ENCODE data around the gene STMP1.

Gene STMP1

GRCh38 chr7:135715055-135715522, 52.8 kb downstream of the STMP1 start:
- H3K9me3 ChIP-seq (ENCODE audit: insufficient read depth, low read length, severe bottlenecking), result no peaks in the 10 kb centered on the region
- no peak overlapping the region for H2AFZ ChIP-seq (ENCODE audit: low read depth, low read length)
- H3K36me3 ChIP-seq (ENCODE audit: insufficient read depth, low read length), result no peaks in the 10 kb centered on the region
- H3K9ac ChIP-seq (ENCODE audit: low read depth, low read length), result no peak overlapping the region
- H3K4me2 ChIP-seq (ENCODE audit: insufficient read depth, low read length), result no peak overlapping the region
- no peaks in the 10 kb centered on the region for H3K27me3 ChIP-seq (ENCODE audit: insufficient read depth, low read length, poor library complexity)
- H3K27ac ChIP-seq (ENCODE audit: low read length), result no peak overlapping the region
- no peaks in the 10 kb centered on the region for H3K79me2 ChIP-seq (ENCODE audit: insufficient read depth, low read length)
- no peaks in the 10 kb centered on the region for H3K4me1 ChIP-seq (ENCODE audit: insufficient read depth, low read length)
- TF ChIP-seq CTCF (IDR thresholded peaks at IDR 0.05; ENCODE audit: borderline replicate concordance, extremely low read depth, low read length, poor library complexity, severe bottlenecking) (no peak), EZH2 (IDR thresholded peaks at IDR 0.05; ENCODE audit: borderline replicate concordance, low read depth, low read length, severe bottlenecking) (no peak)
- H3K4me3 ChIP-seq (ENCODE audit: low read depth in 1 of 2, low read length in 2 of 2), result no peak overlapping the region
- H4K20me1 ChIP-seq (ENCODE audit: insufficient read depth, low read length), result no peaks in the 10 kb centered on the region
- DNase-seq, result no peak
- ATAC-seq (ENCODE audit: insufficient read depth, low read depth), result no peak

- no peak overlapping the region for H2AFZ ChIP-seq (ENCODE audit: low read depth, low read length)
These were observed 53.4 kb downstream of the STMP1 start for GRCh38 chr7:135715673-135716072.

GRCh38 chr7:135716677-135717238, 54.4 kb downstream of the STMP1 start:
- Histone ChIP-seq H3K9me3 (ENCODE audit: insufficient read depth, low read length, severe bottlenecking) (no peaks in the 10 kb centered on the region), H3K9ac (ENCODE audit: low read depth, low read length) (no peak overlapping the region), H3K27ac (ENCODE audit: low read length) (no peak overlapping the region), H3K4me1 (ENCODE audit: insufficient read depth, low read length) (no peaks in the 10 kb centered on the region), H3K4me3 (ENCODE audit: low read depth in 1 of 2, low read length in 2 of 2) (no peak overlapping the region), H3K36me3 (ENCODE audit: insufficient read depth, low read length) (no peaks in the 10 kb centered on the region), H3K4me2 (ENCODE audit: insufficient read depth, low read length) (no peak overlapping the region), H3K27me3 (ENCODE audit: insufficient read depth, low read length, poor library complexity) (no peaks in the 10 kb centered on the region), H3K79me2 (ENCODE audit: insufficient read depth, low read length) (no peaks in the 10 kb centered on the region), H4K20me1 (ENCODE audit: insufficient read depth, low read length) (no peaks in the 10 kb centered on the region), H2AFZ (ENCODE audit: low read depth, low read length) (no peak overlapping the region)
- ATAC-seq (ENCODE audit: insufficient read depth, low read depth), result no peak
- no peak for DNase-seq
- TF ChIP-seq CTCF (IDR thresholded peaks at IDR 0.05; ENCODE audit: borderline replicate concordance, extremely low read depth, low read length, poor library complexity, severe bottlenecking) (no peak), EZH2 (IDR thresholded peaks at IDR 0.05; ENCODE audit: borderline replicate concordance, low read depth, low read length, severe bottlenecking) (no peak)

More at GRCh38 chr7:135715673-135716072, 53.4 kb downstream of the STMP1 start:
- TF ChIP-seq EZH2 (IDR thresholded peaks at IDR 0.05; ENCODE audit: borderline replicate concordance, low read depth, low read length, severe bottlenecking) (no peak), CTCF (IDR thresholded peaks at IDR 0.05; ENCODE audit: borderline replicate concordance, extremely low read depth, low read length, poor library complexity, severe bottlenecking) (no peak)
- no peaks in the 10 kb centered on the region for H3K4me1 ChIP-seq (ENCODE audit: insufficient read depth, low read length)
- no peak for ATAC-seq (ENCODE audit: insufficient read depth, low read depth)
- H3K27me3 ChIP-seq (ENCODE audit: insufficient read depth, low read length, poor library complexity), result no peaks in the 10 kb centered on the region
- no peak overlapping the region for H3K4me3 ChIP-seq (ENCODE audit: low read depth in 1 of 2, low read length in 2 of 2)
- H3K4me2 ChIP-seq (ENCODE audit: insufficient read depth, low read length), result no peak overlapping the region
- H3K27ac ChIP-seq (ENCODE audit: low read length), result no peak overlapping the region
- H3K79me2 ChIP-seq (ENCODE audit: insufficient read depth, low read length), result no peaks in the 10 kb centered on the region
- no peaks in the 10 kb centered on the region for H3K9me3 ChIP-seq (ENCODE audit: insufficient read depth, low read length, severe bottlenecking)
- H3K36me3 ChIP-seq (ENCODE audit: insufficient read depth, low read length), result no peaks in the 10 kb centered on the region
- no peaks in the 10 kb centered on the region for H4K20me1 ChIP-seq (ENCODE audit: insufficient read depth, low read length)
- DNase-seq, result no peak
- H3K9ac ChIP-seq (ENCODE audit: low read depth, low read length), result no peak overlapping the region

Measured in DND-41 (cell line).